Eye (tissue), 1 donor: ENCODE results near the gene NAALADL1.
A peak's percentile ranks its signal among the peaks of the same experiment; 100 is the strongest.
"Not testable (repeated sequence)": the region's sequence is repeated elsewhere in the genome, so short reads cannot be mapped to it uniquely, and the experiment has no call there.

Experiments used
- DNase-seq: peaks from one replicate; pipeline ENCODE4 v3.0.0-alpha.2; 2015

Gene NAALADL1

DNA sequence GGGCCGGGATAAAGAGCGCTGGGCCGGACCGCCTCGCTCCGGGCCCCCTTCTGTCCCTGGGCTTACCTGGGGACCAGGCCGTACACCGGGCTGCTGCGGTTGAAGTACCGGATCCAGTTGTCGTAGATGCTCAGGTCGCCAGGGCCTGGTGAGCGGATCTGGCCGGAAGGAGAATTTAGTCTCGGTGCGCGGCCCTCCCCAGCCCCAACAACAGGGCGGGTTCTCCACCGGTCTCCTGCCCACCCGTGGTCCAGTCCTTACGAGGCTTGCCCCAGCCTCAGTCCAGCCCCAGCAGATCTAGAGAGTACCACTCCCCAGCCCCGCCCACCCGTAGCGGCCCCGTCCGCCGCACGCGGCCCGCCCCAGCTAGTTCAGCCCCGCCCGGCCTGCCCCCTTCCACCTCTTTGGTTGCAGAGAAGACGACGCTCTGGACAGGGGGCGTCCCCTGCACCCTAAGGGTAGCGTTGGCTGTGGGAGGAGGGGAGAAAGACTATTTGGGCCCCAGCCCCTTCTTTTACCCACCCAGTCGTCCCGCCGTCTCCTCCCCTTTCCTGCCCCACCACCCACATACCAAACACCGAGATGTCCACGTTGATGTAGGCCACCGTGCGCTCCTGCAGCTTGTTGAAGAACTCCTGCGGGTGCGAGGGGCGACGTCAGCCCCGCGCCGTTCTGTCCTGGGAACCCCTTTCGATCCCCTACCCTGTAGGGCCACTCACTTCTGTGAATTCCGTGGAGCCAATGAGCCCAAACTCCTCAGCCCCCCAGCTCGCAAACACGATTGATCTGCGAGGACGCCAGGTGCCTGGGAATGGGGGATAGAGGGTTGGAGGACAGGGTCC lies 10.6 kb downstream of the NAALADL1 start:
- peak; percentile 21 for DNase-seq

DNA sequence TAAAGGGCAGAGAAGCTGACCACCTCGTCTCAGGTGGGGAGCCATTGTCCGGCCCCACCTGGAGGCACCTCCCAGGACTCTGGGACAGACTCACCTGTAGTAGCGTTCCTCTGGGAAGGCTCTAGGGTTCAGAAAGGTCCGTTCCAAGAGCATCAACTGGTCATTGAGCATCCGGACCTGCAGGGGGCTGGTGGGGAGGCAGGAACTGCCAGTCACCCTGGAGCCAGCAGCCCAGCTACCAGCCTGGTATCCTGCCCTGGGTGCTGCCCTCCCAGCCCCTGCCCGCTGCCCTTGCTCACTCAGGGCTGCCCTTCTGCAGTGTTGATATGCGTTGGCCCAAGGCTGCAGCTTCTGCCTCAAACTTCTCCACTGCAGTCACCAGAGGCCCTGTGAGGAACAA lies 12.6 kb downstream of the NAALADL1 start:
- no peak for DNase-seq

- no peak for DNase-seq
Observed at GRCh38 chr11:65045061-65045460, 13.3 kb downstream of the NAALADL1 start.

DNA sequence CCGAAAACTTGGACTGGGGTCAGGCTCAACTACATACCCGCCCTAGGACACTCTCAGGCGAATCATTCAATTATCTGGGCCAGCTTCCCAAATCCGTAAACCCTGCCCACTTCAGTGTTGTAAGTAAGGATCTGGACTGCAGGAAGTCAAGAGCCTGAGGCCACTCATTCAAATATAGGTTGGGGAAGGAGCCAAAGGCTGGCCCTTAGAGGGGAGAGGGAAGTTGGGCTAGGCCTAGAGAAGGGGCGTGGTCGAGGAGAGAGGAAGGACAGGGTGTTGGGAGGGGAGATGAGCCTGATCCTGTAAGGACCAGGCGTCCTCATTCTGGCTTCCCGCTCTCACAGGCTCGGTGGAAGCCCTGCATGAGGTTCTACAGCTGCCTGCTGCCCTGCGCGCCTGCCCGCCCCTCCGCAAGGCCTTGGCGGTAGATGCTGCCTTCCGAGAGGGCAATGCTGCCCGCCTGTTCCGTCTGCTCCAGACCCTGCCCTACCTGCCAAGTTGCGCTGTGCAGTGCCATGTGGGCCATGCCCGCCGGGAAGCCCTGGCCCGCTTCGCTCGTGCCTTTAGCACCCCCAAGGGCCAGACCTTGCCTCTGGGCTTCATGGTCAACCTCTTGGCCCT lies 14.4 kb downstream of the NAALADL1 start:
- no peak for DNase-seq

GRCh38 chr11:65042891-65043290 lies 15.5 kb downstream of the NAALADL1 start:
- DNase-seq: no peak

GRCh38 chr11:65040847-65041622 lies 17.3 kb downstream of the NAALADL1 start, which contains the start of gene SAC3D1:
TSS of gene SAC3D1 (plus strand) at chr11:65041210. CDS start at chr11:65041293, 83 bp downstream.
- peak; percentile 96 for DNase-seq

DNA sequence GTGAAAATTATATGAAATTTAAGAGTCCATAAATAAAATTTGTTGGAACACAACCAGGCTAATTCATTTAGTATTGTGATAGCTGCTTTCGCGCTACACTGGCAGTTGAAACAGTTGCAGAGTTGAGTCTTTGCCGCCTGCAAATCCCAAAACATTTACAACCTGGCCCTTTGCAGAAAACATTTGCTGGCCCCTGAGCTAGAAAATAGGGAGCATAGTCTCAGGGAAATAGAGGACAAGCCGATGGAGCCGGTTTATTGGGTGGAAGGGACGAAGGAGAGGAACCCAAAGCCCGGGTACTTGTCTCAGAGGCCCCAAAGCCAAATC lies 17.9 kb downstream of the NAALADL1 start:
- no peak for DNase-seq

- DNase-seq: no peak
Observed at GRCh38 chr11:65036931-65037330, 21.4 kb downstream of the NAALADL1 start.

DNA sequence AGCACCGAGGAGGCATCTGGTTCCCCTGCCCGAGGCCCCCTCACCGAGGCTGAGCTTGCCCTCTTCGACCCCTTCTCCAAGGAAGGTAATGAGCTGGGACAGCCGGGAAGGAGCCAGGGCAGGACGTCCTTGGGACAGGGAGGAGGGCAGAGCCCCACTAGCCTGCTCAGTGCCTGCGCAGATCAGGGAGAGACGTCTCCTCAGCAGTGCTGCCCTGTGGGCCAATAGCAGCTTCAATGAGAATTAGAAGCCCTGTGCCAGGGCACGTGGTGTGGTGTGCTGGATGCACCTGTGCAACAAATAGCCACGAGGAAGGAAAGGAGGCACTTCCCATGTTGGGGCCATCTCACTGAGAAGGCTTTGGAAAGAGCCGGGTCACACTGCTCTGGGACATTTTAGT lies 22.8 kb downstream of the NAALADL1 start:
- peak; percentile 10 for DNase-seq

DNA sequence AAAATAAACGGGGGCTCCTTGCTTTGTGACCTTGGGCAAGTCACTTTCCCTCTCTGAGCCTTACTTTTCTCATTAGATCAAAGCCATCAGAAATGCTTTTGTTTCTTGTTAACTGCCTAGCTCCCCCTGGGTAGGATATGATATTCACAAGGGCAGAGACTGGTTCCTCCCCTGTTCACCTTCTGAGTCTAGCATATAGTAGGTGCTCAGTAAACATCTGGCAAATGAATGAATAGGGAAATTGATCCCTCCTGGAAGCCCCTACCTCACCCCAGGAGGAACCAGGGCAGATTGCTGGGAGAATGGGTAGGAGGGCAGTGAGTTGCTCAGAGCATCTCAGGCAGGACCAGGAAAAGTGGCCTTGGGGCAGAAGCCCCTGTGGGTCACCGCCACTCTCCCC lies 23.9 kb downstream of the NAALADL1 start:
- no peak for DNase-seq

GRCh38 chr11:65032216-65032615 lies 26.1 kb downstream of the NAALADL1 start:
- DNase-seq: no peak

GRCh38 chr11:65027213-65028067 lies 30.9 kb downstream of the NAALADL1 start, which contains the start of gene SNX15:
TSS of gene SNX15 (plus strand) at chr11:65027439. CDS start at chr11:65027538, 99 bp downstream.
- peak; percentile 99 for DNase-seq

GRCh38 chr11:65026810-65027209 lies 31.5 kb downstream of the NAALADL1 start:
- DNase-seq: no peak

- DNase-seq: not testable (repeated sequence)
Observed at GRCh38 chr11:65023502-65023901, 34.9 kb downstream of the NAALADL1 start.

- no peak for DNase-seq
Observed at GRCh38 chr11:65021509-65021908, 36.8 kb downstream of the NAALADL1 start.

DNA sequence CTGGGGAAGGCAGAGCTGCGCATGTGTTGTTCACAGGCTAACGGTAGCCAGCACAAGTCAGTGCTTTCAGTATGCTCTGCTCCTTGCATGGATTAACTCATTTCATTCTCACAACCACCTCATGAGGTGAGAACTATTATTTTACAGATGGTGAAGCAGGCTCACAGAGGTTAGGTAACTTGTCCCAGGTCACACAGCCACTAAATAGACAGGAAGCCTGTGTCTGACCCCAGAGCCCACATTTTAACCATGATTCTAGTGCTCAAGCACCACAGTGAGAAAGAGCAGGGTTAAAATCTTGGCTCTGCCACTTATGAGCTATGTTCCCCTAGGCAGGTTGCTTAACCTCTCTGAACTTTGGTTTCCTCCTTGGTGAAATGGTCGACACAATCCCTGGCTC lies 37.4 kb downstream of the NAALADL1 start:
- no peak for DNase-seq

DNA sequence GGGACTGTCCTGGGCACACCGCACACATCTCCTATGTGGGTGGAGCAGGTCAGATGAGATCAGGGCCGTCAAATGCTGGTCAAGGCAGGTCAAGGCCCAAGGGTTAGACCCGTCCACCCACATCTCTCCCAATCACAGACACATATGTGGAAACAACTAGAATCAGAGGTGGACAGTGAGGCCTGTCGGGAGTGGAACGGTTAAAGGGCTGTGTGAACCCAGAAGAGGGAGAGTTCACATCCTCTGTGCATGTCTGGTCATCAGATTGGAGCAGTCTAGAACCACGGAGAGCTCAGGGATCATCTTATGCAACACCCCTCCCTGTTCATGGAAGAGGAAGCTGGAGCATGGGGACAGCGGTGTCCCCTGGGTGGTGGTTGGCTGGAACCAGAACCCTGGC lies 38.5 kb downstream of the NAALADL1 start:
- no peak for DNase-seq

DNA sequence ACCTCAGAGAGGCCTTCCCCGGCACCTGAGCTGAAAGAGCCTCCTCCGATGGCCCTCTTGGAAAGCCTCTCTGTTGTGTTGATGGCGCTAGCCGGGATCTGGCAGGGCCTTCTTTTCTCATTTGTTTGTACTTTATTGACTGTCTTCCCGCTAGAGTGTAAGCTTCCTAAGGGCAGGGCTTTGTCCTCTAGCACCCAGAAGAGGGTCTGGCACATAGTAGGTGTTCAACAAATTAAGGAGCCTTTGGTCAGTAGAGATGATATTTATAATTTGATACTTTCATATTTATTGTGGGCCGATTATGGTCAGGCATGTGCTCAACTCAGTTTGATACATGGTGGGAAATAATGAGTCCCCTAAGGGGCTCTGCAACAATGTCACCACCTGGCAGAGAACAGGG lies 40.4 kb downstream of the NAALADL1 start:
- DNase-seq: no peak

DNA sequence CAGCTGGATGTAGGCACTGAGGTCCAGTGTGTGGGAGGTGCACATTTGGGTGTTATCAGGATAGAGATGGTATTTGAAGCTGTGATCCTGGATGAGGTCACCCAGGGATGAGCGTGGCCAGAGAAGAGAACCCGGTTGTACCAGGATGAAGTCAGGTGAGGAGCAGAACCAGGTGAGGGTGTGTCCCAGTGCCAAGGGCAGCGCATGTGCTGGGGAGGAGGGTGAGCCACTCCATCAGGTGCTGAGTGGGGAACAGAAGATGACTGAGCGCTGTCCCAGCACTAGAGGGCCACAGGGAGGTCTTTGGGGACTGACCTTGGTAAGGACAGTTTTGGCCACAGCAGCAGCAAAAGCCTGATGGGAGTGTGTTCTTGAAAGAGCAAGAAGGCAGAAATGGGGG lies 41.6 kb downstream of the NAALADL1 start:
- no peak for DNase-seq

- no peak for DNase-seq
Observed at GRCh38 chr11:65014726-65015227, 43.6 kb downstream of the NAALADL1 start.

GRCh38 chr11:65013888-65014725 lies 44.2 kb downstream of the NAALADL1 start, which contains the start of gene ARL2:
TSS of gene ARL2 (plus strand) at chr11:65014160. CDS start at chr11:65014208, 48 bp downstream.
- peak; percentile 97 for DNase-seq
